Hypothalamus (tissue), 51 donors: ENCODE results near the gene PPIP5K1.
"Not testable (repeated sequence)": the region's sequence is repeated elsewhere in the genome, so short reads cannot be mapped to it uniquely, and the experiment has no call there.

Experiments used
- DNase-seq, 51 donors: peaks; one replicate each; lab custom pipeline; 2025; lab: John Stamatoyannopoulos, UW

PPIP5K1 gene

DNA sequence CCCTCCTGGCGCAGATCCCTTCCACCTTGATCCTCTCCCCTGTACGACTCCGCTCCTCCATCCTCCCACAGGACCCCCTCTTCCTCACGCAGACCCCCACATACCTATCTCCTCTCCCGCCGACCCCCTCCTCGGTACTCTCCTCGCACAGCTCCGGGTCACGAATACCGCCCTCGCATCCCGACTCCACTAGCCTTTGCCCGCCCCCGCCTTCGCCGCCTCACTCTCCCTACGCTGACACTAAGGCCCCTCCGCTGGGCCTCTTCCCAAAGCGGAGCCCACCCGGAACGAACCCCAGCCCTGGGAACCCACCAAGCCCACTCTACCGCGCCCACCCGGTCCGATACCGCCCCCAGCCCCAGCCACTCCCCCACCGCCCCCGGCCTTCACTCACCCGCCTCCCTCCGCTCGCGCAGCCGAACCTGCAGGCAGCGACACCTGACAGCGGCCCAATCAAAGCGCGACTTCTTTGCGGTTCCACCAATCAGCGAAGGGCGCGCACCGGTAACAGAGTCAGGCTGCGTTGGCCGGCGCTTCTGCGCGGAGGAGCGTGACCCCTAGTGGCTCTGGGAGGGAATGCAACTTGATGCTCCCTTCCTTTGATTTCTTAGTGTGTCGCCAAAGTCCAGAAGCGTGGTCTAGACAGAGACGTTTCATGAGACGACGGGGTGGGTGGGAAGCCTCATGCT, at the start of gene PPIP5K1:
TSS of gene PPIP5K1 (minus strand) at position 431 of the 689 bp plus-strand sequence. CDS start 5,704 bp downstream, outside the sequence.
- not testable (repeated sequence) for DNase-seq

- not testable (repeated sequence) for DNase-seq
These were observed 48.6 kb upstream of the PPIP5K1 start for GRCh38 chr15:43638464-43639204.

- not testable (repeated sequence) for DNase-seq
These were observed 36.9 kb upstream of the PPIP5K1 start for GRCh38 chr15:43626937-43627336.

DNA sequence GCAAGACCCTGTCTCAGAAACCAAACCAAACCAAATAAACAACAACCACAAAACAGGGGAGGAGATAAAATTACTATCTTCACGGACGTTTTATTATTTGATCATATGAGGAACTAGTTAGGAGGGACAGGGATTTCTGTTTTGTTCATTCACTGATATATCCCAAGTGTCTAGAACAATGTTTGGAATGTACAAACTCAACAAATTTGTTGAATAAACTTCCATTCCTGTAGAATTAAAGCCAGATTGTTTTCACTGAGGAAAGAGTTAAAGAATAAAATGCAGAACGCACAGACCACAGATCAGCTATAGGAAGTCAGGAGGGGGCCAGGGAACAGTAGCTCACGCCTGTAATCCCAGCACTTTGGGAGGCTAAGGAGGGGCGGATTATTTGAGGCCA, 35.1 kb upstream of the PPIP5K1 start:
- no peak for DNase-seq

- DNase-seq, result not testable (repeated sequence)
These were observed 32.2 kb upstream of the PPIP5K1 start for GRCh38 chr15:43622068-43622799.

DNA sequence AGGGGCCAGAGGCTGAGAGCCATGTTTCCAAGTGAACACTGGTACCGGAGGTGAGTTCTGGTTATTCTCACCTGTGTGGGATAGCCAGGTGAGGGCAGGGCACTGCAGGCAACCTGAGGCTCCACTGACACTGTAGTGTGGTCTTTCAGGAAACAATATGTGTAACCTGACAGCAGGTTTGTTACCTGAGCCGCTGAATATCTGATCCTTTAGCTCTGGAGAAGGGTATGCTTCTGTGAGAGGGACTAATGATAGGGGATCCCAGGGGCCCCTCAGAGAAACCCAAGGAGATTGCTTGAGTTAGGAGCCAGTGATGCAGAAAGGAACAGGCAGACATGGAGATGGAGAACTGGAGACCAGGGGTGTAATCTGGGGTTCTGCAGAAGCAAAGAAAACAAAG, 28.7 kb upstream of the PPIP5K1 start, which contains the start of gene STRC:
TSS of gene STRC (minus strand) at position 101 of the 400 bp plus-strand sequence. CDS start at position 23, 78 bp downstream.
- DNase-seq, result not testable (repeated sequence)

DNA sequence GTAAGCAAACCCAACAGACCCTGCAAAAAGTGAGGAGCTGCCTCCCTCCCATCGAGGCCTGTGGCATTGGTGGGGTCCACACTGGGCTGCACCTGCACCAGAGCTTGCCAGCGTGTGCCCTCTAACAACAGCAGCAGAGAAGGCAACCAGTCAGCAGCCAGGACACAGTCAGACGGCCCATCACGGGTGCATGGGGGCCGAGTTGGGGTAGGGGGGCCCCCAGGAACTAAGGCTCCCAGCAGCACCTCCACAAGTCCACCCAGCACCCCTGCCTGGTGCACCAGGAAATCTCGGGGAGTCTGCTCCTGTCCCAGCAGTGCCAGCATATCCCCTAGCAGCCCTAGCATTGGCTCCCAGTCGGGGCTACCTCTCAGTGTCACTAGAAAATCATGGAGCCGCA, 27.7 kb upstream of the PPIP5K1 start:
- not testable (repeated sequence) for DNase-seq

- peak in 2 of 51 donors; percentile 9 to 25 for DNase-seq
These were observed 12.2 kb upstream of the PPIP5K1 start for GRCh38 chr15:43602233-43602632.

DNA sequence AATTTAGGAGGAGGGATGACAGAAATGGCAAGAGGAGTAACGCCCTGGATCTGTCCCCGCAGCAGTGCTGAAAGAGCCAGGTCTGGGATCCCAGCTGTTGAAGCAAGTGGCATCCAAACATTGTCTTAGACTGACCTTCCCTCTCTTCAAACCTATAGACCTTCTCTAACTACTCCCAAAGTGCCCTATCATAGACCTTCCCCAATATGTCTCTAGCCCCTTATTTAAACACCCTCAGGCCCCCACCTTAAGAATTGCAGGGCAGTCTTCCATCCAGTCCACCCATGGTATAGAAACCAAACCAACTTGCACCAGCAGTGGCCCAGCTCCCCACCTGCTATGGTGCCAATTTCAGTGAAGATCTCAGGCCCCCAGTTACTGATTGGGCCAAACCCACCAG, 10.2 kb upstream of the PPIP5K1 start:
- DNase-seq, result not testable (repeated sequence)

- not testable (repeated sequence) for DNase-seq
These were observed 9.1 kb upstream of the PPIP5K1 start for GRCh38 chr15:43599131-43599530.

GRCh38 chr15:43593328-43594190, 3.6 kb upstream of the PPIP5K1 start, which contains the start of gene CKMT1B:
Gene CKMT1B, plus strand, starts transcription at chr15:43594027. Its CDS starts 192 bp downstream, at chr15:43594219.
- not testable (repeated sequence) for DNase-seq

GRCh38 chr15:43592841-43593240, 2.8 kb upstream of the PPIP5K1 start:
- not testable (repeated sequence) for DNase-seq

- not testable (repeated sequence) for DNase-seq
These were observed 15.4 kb downstream of the PPIP5K1 start for GRCh38 chr15:43574607-43575006.

GRCh38 chr15:43566615-43567014, 23.4 kb downstream of the PPIP5K1 start:
- DNase-seq, result not testable (repeated sequence)

- DNase-seq, result not testable (repeated sequence)
These were observed 26.2 kb downstream of the PPIP5K1 start for GRCh38 chr15:43563793-43564192.

- DNase-seq, result not testable (repeated sequence)
These were observed 27.3 kb downstream of the PPIP5K1 start for GRCh38 chr15:43562753-43563152.

GRCh38 chr15:43552986-43553385, 37.0 kb downstream of the PPIP5K1 start:
- DNase-seq, result no peak

DNA sequence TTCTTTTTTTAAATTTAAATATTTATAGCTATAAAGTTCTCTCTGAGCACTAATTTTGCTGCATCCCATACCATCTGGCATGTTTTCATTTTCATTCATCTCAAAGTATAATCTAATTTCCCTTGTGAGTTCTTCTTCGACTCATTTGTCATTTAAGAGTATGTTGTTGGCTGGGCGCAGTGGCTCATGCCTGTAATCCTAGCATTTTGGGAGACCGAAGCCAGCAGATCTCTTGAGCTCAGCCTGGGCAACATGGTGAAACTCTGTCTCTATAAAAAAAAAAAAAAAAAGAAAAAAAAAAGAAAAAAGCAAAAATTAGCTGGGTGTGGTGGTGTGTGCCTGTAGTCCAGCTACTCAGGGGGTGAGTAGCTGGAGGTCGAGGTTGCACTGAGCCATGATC, 37.8 kb downstream of the PPIP5K1 start:
- DNase-seq, result no peak

GRCh38 chr15:43550527-43551363, 39.3 kb downstream of the PPIP5K1 start:
- no peak for DNase-seq
